Thyroid gland (tissue), 4 donors: ENCODE measurements around the gene LEMD3.

Experiments used
- POLR2A ChIP-seq, 2 donors: fragments of 450-650 bp; IDR thresholded peaks; one replicate each; pipeline ENCODE4 v1.6.1; 2017; ENCODE audit warnings: antibody characterized with exemption in 2 of 2, mild to moderate bottlenecking in 2 of 2, moderate library complexity in 1 of 2
- TF ChIP-seq, protein P1 (sequence below), 6 experiments: fragments of 200-600 bp in 3 of 6; fragments of 450-650 bp in 3 of 6; sonication (generic) in 3 of 6; IDR thresholded peaks; one replicate each; pipeline ENCODE4 v1.5.1; 2016 to 2019; ENCODE audit warnings: antibody characterized with exemption in 6 of 6, mild to moderate bottlenecking in 2 of 6, inconsistent platforms in 1 of 6, moderate library complexity in 1 of 6

DNA sequence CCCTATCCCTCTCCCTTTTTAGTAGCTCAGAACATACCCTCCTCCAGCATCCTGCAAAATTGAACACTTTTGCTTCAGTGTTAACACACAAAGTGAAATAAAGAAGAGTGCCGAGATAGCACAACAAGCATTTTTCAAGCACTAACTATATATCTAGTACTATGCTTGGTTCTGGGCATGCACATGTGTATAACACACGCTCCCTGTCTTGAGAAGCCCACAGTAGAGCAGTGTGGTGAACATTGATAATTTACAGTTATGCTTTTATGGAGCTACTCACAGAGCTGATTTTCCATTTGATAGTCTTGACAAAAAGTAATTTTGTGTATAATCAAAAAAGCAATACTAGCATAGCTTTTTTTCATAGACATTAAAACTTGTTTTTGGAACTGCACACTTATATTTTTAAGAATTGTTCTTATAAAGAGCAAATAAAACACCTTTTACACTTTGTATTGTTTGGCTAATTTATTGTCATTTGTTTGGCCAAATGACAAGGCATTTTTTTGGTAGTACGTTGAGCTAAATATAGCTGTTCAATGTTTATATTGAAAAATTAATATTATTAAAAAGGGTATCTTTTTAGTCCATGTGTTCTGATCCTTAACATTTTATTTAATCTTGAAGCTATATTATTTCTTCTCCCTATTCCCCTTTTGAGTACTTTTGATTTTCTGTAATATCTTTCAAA, 39.7 kb downstream of the LEMD3 start:
- TF ChIP-seq, protein P1, sequence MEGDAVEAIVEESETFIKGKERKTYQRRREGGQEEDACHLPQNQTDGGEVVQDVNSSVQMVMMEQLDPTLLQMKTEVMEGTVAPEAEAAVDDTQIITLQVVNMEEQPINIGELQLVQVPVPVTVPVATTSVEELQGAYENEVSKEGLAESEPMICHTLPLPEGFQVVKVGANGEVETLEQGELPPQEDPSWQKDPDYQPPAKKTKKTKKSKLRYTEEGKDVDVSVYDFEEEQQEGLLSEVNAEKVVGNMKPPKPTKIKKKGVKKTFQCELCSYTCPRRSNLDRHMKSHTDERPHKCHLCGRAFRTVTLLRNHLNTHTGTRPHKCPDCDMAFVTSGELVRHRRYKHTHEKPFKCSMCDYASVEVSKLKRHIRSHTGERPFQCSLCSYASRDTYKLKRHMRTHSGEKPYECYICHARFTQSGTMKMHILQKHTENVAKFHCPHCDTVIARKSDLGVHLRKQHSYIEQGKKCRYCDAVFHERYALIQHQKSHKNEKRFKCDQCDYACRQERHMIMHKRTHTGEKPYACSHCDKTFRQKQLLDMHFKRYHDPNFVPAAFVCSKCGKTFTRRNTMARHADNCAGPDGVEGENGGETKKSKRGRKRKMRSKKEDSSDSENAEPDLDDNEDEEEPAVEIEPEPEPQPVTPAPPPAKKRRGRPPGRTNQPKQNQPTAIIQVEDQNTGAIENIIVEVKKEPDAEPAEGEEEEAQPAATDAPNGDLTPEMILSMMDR (IDR thresholded peaks at IDR 0.05), result no peak
- TF ChIP-seq POLR2A (IDR thresholded peaks at IDR 0.05), result no peak
